HG02884 (cell line): ENCODE data around the gene FAM32A.

ENCODE experiments used
- ATAC-seq: cut with Tn5 transposase; IDR thresholded peaks from one replicate; pipeline ENCODE4 v1.9.1; 2021; ENCODE audit warnings: mild to moderate bottlenecking, moderate library complexity; ENCODE audit not compliant: unreplicated experiment

FAM32A gene

DNA sequence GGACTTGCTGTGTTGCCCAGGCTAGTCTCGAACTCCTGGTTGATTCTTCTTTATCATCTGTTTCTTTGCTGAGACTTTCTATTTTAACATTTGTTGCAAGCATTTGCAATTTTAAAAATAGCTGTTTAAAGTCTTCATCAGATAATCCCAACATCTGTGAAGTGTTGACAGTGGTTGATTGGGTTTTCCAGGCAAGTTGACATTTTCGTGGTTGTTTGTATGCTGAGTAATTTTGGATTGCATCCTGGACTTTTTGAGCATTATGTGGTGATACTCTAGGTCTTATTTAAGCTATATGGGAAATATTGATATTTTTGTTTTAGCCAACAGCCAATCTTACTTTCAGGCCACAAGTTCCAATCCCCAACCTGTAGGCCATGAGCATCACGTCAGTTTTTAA lies 37.6 kb downstream of the FAM32A start:
- ATAC-seq = no peak

DNA sequence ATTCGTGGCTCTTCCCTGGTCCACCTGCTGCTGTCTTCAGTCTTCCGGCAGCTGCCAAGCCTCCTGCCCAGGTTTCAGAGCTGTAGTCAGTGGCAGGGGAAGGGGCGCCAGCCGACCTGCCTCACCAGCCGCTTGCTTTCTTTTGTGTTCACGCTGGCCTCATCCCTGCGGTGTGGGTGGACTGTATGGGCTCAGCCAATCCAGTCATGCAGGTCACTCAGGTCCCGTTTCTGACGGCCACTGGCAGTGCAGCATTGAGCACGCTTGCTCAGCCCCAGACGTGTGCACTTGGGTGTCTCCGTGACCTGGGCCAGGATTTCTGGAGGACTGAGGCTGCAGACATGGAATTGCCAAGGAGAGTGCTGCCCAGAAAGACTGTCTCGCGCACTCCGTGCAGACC lies 38.5 kb downstream of the FAM32A start:
- no peak for ATAC-seq

DNA sequence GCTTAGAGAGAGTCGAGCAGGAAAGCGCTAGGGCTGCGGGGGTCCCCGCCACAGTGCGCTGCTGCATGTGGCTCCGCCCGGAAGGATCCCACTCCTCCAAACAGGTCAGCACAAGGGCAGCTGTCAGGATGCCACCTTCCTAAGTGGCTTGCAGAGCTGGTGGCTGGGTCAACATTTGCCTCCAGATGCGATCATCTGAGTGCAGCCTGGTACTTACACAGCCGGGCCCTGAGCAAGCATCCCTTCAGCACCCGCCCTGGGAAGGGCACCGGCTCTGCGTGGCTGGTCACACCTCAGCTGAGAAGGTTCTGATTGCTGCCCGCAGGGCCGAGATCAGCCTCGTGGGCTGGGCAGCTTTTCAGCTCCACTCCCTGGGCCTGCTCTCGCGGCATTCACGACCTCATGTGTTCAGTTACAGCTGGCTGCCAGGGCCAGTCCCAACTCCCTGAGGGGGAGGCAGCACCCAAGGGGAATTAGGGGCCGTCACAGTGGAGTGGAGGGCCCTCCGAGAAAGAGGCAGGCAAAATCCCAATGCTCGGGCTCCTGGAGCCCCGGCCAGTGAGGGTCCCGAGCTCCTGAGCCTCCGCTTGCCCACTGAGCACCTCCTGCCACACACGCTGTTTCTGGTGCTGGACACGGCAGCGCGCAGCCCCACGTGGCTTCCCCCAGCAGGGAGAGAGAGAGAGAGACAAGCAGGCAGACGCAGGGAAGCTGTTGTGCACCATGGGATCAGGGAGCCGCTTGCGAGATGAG lies 39.3 kb downstream of the FAM32A start:
- no peak for ATAC-seq

DNA sequence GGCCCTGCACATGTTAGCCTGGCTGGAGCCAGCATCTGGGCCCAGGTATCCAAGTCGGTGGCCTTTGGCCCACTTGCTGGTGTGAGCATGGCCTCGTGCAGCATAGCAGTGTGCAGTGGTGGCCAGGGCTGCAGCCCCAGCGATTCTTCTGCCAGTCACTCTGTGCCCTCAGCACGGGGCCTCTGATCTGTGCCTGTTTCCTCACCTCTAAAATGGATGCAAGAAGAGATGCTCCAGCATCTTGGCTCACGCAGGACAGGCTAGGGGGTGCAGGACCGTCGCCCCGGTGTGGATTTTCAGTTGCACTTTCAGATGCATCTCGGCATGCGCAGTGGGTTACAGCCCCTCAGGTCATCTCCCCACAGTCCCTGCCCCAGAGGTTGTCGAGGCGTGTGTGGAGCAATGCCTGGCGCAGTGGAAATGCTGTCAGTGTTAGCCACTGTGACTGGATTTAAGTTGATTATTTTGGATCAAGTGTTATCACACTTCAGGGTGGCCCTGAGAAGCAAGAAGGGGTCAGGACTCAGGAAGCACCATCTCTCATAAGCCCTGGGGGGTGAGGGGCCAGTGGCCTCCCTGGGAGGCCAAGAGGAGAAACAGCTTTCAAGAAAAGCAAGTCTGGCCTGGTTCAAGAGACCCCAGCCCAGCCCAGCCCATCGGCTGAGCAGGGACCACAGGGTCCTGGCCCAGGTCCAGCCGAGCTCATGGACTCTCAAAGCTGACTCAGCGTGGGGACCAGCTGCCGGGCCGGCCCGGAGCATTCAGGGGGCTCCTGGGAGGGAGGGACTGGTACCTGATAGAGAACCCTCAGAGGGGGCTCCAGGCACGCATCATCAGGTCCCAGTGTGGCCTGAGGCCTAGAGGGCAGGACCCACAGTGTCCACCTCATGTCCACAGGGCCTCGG lies 40.3 kb downstream of the FAM32A start:
- no peak for ATAC-seq

- no peak for ATAC-seq
Measured at GRCh38 chr19:16226184-16226591, 41.0 kb downstream of the FAM32A start.

- no peak for ATAC-seq
Measured at GRCh38 chr19:16226878-16227836, 41.9 kb downstream of the FAM32A start.

GRCh38 chr19:16227837-16228636 lies 42.8 kb downstream of the FAM32A start:
- no peak for ATAC-seq

GRCh38 chr19:16228637-16229321 lies 43.6 kb downstream of the FAM32A start:
- no peak for ATAC-seq

DNA sequence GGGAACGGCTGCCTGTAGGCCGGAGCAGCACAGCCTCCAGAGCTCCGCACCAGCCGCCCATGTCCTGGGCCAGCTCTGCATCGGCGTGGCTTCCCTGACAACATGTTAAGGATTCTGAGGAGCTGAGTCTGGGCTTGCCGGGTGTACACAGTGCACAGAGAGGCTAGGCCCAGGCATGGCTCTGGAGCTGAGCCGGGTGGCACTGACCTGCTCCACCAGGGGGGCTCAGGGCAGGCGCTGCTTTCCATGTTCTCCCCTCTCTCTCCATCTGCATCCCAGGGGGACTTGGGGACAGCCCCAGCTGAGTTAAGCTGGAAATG lies 44.1 kb downstream of the FAM32A start:
- no peak for ATAC-seq

- no peak for ATAC-seq
Measured at GRCh38 chr19:16232127-16232526, 46.9 kb downstream of the FAM32A start.

GRCh38 chr19:16232568-16232967 lies 47.4 kb downstream of the FAM32A start:
- ATAC-seq = no peak

DNA sequence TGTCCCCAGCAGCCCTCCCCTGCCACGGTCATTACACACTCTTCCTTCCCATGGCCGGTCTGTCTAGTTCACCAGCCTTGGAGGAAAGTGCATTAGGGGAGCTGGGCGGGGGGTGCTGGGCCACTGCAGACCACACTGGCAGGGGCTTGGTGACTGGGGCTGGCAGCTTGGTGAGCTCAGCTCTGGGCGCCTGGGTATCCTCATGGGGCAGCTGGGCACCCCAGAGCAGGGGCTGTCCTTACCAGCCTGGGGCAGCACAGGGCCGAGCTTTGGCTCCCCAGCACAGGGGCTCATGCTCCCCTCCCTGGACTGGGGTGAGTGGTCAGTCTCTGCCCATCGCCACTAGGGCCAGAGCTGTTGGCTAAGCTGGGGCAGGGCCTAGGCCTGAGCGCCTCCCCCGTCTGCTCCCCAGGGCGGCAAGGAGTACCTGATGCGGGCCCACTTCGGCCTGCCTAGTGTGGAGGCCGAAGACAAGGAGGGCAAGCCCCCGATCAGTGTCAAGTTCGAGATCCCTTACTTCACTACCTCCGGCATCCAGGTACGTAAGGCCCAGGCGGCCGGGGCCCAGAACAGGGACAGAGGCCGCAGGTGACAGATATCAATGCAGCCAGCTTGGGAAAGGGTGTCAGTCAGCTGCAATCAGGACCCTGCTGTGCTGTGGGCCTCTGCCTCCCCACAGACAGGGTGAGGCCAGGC lies 48.0 kb downstream of the FAM32A start:
- ATAC-seq = no peak

DNA sequence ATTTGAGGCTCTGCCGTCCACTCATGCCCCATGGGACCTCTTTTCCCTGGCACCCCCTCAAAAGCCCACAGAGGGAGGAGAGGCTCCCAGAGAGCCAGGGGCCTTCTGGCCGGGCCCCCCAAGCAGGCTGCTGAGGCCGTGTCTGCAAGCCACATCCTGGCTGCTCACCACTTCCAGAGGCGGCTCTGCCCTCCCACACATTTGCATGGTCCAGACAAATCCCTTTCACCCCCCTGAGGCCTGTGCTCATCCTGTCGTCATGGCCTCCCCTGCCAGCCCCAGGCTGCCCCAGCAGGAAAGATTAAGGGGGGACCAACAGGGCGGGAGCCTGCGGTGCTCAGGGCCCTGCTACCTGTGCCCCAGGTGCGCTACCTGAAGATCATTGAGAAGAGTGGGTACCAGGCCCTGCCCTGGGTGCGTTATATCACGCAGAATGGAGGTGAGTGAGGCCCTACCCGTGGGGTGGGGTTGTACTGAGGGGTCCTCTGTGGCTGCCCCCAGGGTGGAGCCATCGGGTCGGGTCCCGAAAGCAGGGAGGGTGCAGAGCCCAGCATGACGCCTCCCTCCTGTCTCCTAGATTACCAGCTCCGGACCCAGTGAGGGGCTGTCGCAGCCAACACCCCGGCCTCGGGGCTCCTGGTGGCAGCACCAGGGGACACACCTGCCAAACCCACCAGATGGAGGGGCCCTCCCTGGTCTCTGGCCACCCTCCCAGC lies 48.8 kb downstream of the FAM32A start:
- no peak for ATAC-seq

- ATAC-seq = no peak
Measured at GRCh38 chr19:16234552-16235445, 49.6 kb downstream of the FAM32A start.

DNA sequence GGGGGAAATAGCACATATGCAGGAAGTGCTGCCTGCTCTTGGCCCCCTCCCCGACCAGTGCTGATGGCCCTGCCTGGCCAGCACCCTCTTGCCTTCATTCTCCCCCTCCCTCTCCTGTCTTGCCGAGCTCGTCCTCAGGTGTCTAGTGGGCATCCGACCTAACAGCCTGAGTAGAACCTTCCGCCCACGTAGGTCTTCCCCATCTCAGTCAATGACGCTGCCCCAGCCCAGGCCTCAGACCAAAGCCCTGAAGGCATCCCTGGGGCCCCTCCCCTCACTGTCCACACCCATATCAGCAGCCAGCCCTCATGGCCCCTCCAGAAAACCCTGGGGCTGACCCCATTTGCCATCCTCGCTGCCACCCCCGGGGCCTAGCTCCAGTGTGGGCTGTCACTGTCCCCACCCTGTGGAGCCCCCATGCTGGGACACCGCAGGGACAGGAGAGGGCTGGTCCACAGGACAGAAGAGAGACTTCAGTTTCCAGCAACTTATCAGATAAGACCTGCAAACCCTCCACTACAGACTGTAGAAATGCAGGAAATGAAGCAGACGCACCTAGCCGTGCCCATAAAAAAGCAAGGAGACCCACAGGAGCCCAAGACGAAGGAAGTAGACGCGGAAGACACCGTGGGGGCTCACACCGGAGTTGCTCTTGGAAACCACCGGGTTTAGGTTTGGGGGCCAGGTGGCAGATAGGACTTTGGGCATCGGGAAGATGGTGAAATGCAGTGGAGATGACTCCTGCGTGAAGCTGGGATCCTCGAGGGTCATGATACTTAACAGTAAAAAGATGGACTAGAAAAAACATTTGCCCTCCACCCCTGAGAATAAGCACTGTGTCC lies 50.8 kb downstream of the FAM32A start:
- no peak for ATAC-seq
